BJ (cell line): ENCODE measurements around the gene TNFRSF4. TPM values are rescaled to one million over a fixed set of nuclear protein-coding genes. Genes with fewer than 3 reads are reported as not detected.

Experiments
- CTCF ChIA-PET: fragments of 350-600 bp; formaldehyde crosslinking; extraction: SDS; loops from one replicate; lab custom pipeline; 2021; ENCODE audit warnings: antibody characterized with exemption, inconsistent platforms; lab: Yijun Ruan, JAX
- POLR2A ChIA-PET: fragments of 300-600 bp; sonication (Branson Sonifier 250); formaldehyde crosslinking; extraction: SDS; loops from one replicate; lab custom pipeline; 2021; ENCODE audit warnings: antibody characterized with exemption; lab: Charles Lee
- DNase-seq: peaks from one replicate; pipeline ENCODE4 v3.0.0-alpha.2; 2011; ENCODE audit warnings: low read depth
- H3K27me3 ChIP-seq: 2 replicates; pipeline ENCODE4 v1.6.0; 2011; ENCODE audit warnings: low read length; ENCODE audit not compliant: control insufficient read depth, insufficient read depth
- H3K36me3 ChIP-seq: 2 replicates; pipeline ENCODE4 v1.5.1; 2011; ENCODE audit warnings: low read length; ENCODE audit not compliant: control insufficient read depth, insufficient read depth
- H3K4me3 ChIP-seq: 2 replicates; pipeline ENCODE4 v1.5.1; 2011; ENCODE audit warnings: low read depth, mild to moderate bottlenecking, control low read depth, low read length
- polyA plus RNA-seq: library from polyadenylated mRNA; depleted of rRNA; stranded (reverse); fragments of >200 nt; gene quantifications from 2 replicates; pipeline ENCODE4 v1.2.3, GENCODE V29; 2011
- TF ChIP-seq, protein P1 (sequence below): IDR thresholded peaks from 2 replicates; pipeline ENCODE4 v1.5.1; 2011; ENCODE audit warnings: low read depth, mild to moderate bottlenecking, control low read depth, inconsistent platforms, low read length, moderate library complexity; ENCODE audit not compliant: insufficient read depth

TNFRSF4 gene
- polyA plus RNA-seq, 1 experiment: not detected

GRCh38 chr1:1164701-1165451 lies 49.1 kb downstream of the TNFRSF4 start:
- no peak for DNase-seq
- Histone ChIP-seq H3K27me3 (peaks cover 4% of the 10 kb centered on the region), H3K36me3 (no peaks in the 10 kb centered on the region), H3K4me3 (no peak overlapping the region)
- ChIA-PET POLR2A (no interaction called here), CTCF (interaction anchor here (1.5 kb wide), 1 partner anchor 42 kb away, joined by 5 read pairs; no protein-coding TSS in a partner anchor)
- TF ChIP-seq, protein P1, sequence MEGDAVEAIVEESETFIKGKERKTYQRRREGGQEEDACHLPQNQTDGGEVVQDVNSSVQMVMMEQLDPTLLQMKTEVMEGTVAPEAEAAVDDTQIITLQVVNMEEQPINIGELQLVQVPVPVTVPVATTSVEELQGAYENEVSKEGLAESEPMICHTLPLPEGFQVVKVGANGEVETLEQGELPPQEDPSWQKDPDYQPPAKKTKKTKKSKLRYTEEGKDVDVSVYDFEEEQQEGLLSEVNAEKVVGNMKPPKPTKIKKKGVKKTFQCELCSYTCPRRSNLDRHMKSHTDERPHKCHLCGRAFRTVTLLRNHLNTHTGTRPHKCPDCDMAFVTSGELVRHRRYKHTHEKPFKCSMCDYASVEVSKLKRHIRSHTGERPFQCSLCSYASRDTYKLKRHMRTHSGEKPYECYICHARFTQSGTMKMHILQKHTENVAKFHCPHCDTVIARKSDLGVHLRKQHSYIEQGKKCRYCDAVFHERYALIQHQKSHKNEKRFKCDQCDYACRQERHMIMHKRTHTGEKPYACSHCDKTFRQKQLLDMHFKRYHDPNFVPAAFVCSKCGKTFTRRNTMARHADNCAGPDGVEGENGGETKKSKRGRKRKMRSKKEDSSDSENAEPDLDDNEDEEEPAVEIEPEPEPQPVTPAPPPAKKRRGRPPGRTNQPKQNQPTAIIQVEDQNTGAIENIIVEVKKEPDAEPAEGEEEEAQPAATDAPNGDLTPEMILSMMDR: no peak

DNA sequence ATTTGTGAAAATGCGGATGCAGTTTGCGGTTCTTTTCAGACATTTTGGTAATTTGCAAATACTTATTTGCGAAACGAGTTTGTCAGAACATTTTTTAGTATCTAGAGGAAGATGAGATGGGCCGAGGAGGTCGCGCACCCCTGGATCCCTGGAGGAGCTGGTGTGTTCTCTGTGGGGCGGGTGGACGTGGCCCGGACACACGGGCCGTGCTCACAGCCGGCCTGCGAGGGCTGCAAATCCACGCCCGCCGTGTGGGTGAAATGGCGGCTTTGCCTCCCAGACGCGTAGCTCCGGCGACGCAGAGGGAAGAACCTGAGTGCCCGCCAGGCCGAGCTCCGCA lies 49.6 kb downstream of the TNFRSF4 start:
- Histone ChIP-seq H3K27me3 (peaks cover 4% of the 10 kb centered on the region), H3K36me3 (no peaks in the 10 kb centered on the region), H3K4me3 (no peak overlapping the region)
- ChIA-PET CTCF (no interaction called here), POLR2A (no interaction called here)
- no peak for DNase-seq
- TF ChIP-seq, protein P1: no peak

- no peak for DNase-seq
- Histone ChIP-seq H3K27me3 (peaks cover 4% of the 10 kb centered on the region), H3K36me3 (no peaks in the 10 kb centered on the region), H3K4me3 (no peak overlapping the region)
- TF ChIP-seq, protein P1: no peak
- ChIA-PET CTCF (no interaction called here), POLR2A (no interaction called here)
These were observed 50.3 kb downstream of the TNFRSF4 start for GRCh38 chr1:1163538-1164070.

DNA sequence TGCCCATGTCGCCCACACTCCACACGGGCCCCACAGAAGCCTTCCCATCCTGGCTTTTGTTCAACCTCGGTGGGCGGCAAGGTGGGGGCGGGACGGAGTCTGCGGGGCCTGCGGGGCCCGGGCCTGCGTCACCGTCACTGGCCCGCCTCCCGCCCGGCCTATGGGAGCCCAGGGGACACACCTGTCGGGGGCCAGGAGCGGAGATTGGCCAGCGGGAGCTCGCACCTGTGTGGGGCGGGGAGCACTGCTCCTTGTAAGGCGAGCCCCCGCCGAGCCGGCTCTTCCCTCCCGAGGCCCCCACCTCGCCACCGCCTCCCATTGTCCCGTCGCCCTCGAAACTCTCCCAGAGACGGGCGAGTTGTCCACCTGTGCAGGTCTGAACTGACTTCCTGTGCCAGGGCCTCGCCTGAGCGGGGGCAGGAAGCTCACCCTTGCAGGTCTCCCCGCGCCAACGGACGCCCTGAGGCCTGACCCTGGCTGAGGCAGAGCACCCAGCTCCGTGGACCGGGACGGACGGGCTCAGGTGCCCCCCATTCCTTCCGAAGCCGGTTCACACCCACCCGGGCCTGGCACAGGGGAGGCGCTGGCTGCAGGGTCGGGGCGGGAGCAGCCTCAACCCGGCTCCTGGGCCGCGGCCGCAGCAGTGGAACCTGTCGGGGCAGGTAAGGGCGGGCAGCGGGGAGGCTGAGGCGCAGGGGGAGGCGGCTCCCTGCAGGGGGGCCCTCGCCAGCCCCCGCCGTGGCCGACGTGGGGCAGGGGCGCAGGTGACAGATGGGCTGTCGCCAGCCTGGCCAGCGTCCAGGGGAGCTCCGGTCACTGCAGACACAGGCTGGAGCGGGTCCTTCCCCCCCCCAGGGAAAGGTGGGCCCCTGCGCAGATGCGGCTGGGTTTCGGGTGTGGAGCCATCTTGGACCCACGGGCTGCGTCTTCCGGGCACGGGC lies 51.1 kb downstream of the TNFRSF4 start:
- POLR2A ChIA-PET: no interaction called here
- TF ChIP-seq, protein P1: no peak
- CTCF ChIA-PET: interaction anchor here (1.1 kb wide), 1 partner anchor 21 kb away, joined by 3 read pairs; no protein-coding TSS in a partner anchor

GRCh38 chr1:1161683-1162079 lies 52.3 kb downstream of the TNFRSF4 start:
- CTCF ChIA-PET: interaction anchor here (1.1 kb wide), 1 partner anchor 22 kb away, joined by 3 read pairs; no protein-coding TSS in a partner anchor
- Histone ChIP-seq H3K4me3 (no peak overlapping the region), H3K36me3 (no peaks in the 10 kb centered on the region), H3K27me3 (peaks cover 4% of the 10 kb centered on the region)
- DNase-seq: no peak
- POLR2A ChIA-PET: no interaction called here
- TF ChIP-seq, protein P1: no peak

More for the DNA sequence above, 51.1 kb downstream of the TNFRSF4 start:
- H3K36me3 ChIP-seq: no peaks in the 10 kb centered on the region
- H3K27me3 ChIP-seq: peaks cover 4% of the 10 kb centered on the region
- H3K4me3 ChIP-seq: no peak overlapping the region
- DNase-seq: no peak
